B cell (primary cell): ENCODE data around the gene HCK. TPM values are rescaled to one million over a fixed set of nuclear protein-coding genes. Genes with fewer than 3 reads are reported as not detected.

Source experiments
- ATAC-seq: fragments of 200-7000 bp; cut with Tn5 transposase; one replicate; pipeline ENCODE4 v1.10.0; 2021; ENCODE audit warnings: low read depth, mild to moderate bottlenecking, moderate number of reproducible peaks, moderate library complexity
- CTCF ChIA-PET: fragments of 350-600 bp; sonication (Branson Sonifier 250); formaldehyde crosslinking; loops from one replicate; lab custom pipeline; 2021; ENCODE audit warnings: antibody characterized with exemption, inconsistent platforms; lab: Charles Lee
- POLR2A ChIA-PET: fragments of 350-600 bp; sonication (Branson Sonifier 250); formaldehyde crosslinking; loops from one replicate; lab custom pipeline; 2021; ENCODE audit warnings: antibody characterized with exemption; lab: Charles Lee
- DNase-seq: peaks from one replicate; pipeline ENCODE4 v3.0.0; 2013
- H2AFZ ChIP-seq: 2 replicates; pipeline ENCODE4 v1.6.1; 2012; ENCODE audit warnings: mild to moderate bottlenecking, low read depth, low read length; ENCODE audit not compliant: insufficient read depth, poor library complexity, severe bottlenecking
- H3K27ac ChIP-seq, 2 donors: 1 replicate in 1 of 2; 2 replicates in 1 of 2; pipeline ENCODE4 v1.5.1; 2012 to 2013; ENCODE audit warnings: low read length in 2 of 2, mild to moderate bottlenecking in 2 of 2, moderate library complexity in 1 of 2
- H3K27me3 ChIP-seq, 4 experiments: fragments of 200-600 bp in 1 of 4; sonication (generic) in 1 of 4; replicated peaks in 1 of 4; 1 replicate in 2 of 4; 2 replicates in 2 of 4; pipeline versions ENCODE4 v1.6.1 to v1.7.0; 2013 to 2016; ENCODE audit warnings: low read length in 3 of 4, mild to moderate bottlenecking in 2 of 4, mixed read lengths in 1 of 4, moderate library complexity in 1 of 4; ENCODE audit not compliant: insufficient read depth in 4 of 4, control insufficient read depth in 3 of 4; ENCODE audit errors: control extremely low read depth in 1 of 4
- H3K36me3 ChIP-seq, 2 experiments: replicated peaks in 1 of 2; 1 replicate in 1 of 2; 2 replicates in 1 of 2; pipeline versions ENCODE4 v1.6.1 to v1.7.1; 2013; ENCODE audit warnings: low read length in 1 of 2; ENCODE audit not compliant: insufficient read depth in 2 of 2, control insufficient read depth in 1 of 2; ENCODE audit errors: control extremely low read depth in 1 of 2, extremely low read depth in 1 of 2
- H3K4me1 ChIP-seq, 2 donors: fragments of 200-600 bp in 1 of 2; sonication (generic) in 1 of 2; 1 replicate in 1 of 2; 2 replicates in 1 of 2; pipeline versions ENCODE4 v1.5.1 to v1.6.1; 2013 to 2017; ENCODE audit warnings: low read length in 2 of 2; ENCODE audit not compliant: control insufficient read depth in 2 of 2, insufficient read depth in 2 of 2
- H3K4me2 ChIP-seq: replicated peaks from 2 replicates; pipeline ENCODE3; 2012; ENCODE audit warnings: mild to moderate bottlenecking, low read depth, low read length; ENCODE audit not compliant: poor library complexity, severe bottlenecking
- H3K4me3 ChIP-seq, 5 experiments: fragments of 200-600 bp in 1 of 5; sonication (generic) in 1 of 5; 1 replicate in 3 of 5; 2 replicates in 2 of 5; pipeline versions ENCODE4 v1.5.1 to v1.7.0; 2011 to 2016; ENCODE audit warnings: low read length in 4 of 5, mild to moderate bottlenecking in 4 of 5, low read depth in 2 of 5, control low read depth in 1 of 5, moderate library complexity in 1 of 5; ENCODE audit not compliant: insufficient read depth in 1 of 5; ENCODE audit errors: control extremely low read depth in 1 of 5, extremely low read depth in 1 of 5
- H3K79me2 ChIP-seq: fragments of 200-600 bp; sonication (generic); one replicate; pipeline ENCODE4 v1.6.0; 2016; ENCODE audit warnings: low read length; ENCODE audit not compliant: control insufficient read depth, insufficient read depth
- H3K9ac ChIP-seq: fragments of 200-600 bp; sonication (generic); 2 replicates; pipeline ENCODE4 v1.6.1; 2017; ENCODE audit warnings: mild to moderate bottlenecking, low read length, moderate library complexity
- H3K9me3 ChIP-seq, 3 donors: one replicate each; pipeline versions ENCODE4 v1.6.1 to v1.7.1; 2013; ENCODE audit warnings: low read length in 2 of 3; ENCODE audit not compliant: control insufficient read depth in 2 of 3, insufficient read depth in 1 of 3; ENCODE audit errors: control extremely low read depth in 1 of 3
- H4K20me1 ChIP-seq: 2 replicates; pipeline ENCODE4 v1.6.0; 2012; ENCODE audit warnings: mild to moderate bottlenecking, low read length; ENCODE audit not compliant: insufficient read depth, control insufficient read depth, poor library complexity, severe bottlenecking
- H3K27ac Mint-ChIP-seq: one replicate; pipeline ENCODE4 v1.8.0; 2021; ENCODE audit warnings: mixed read lengths
- H3K27me3 Mint-ChIP-seq: one replicate; pipeline ENCODE4 v1.8.0; 2021; ENCODE audit warnings: mixed read lengths
- H3K4me1 Mint-ChIP-seq: one replicate; pipeline ENCODE4 v1.8.0; 2021; ENCODE audit warnings: mixed read lengths
- H3K4me3 Mint-ChIP-seq: one replicate; pipeline ENCODE4 v1.8.0; 2021; ENCODE audit warnings: mixed read lengths
- H3K9me3 Mint-ChIP-seq: one replicate; pipeline ENCODE4 v1.8.0; 2022; ENCODE audit warnings: mixed read lengths; ENCODE audit not compliant: insufficient read depth
- EZH2 ChIP-seq: IDR thresholded peaks from 2 replicates; pipeline ENCODE4 v1.6.1; 2012; ENCODE audit warnings: borderline replicate concordance, low read depth, mild to moderate bottlenecking, moderate library complexity, low read length; ENCODE audit not compliant: insufficient read depth, poor library complexity, severe bottlenecking
- WGBS: methylation state at CpG from one replicate; pipeline ENCODE4 v1.1.5; 2013; ENCODE audit warnings: missing lambda C conversion rate; ENCODE audit not compliant: insufficient coverage; 5-methylcytosine and 5-hydroxymethylcytosine counted together
- intact Hi-C: fragments of 100-400 bp; cut with micrococcal nuclease; formaldehyde crosslinking; loops from one replicate; pipeline ENCODE4 v1.10.0; 2022
- polyA plus RNA-seq: library from polyadenylated mRNA; depleted of rRNA; stranded (reverse); fragments of >200 nt; gene quantifications from 2 replicates; pipeline ENCODE4 v1.2.3, GENCODE V29; 2012
- total RNA-seq, 2 donors: library from RNA; stranded (reverse); fragments of 120-200 nt in 1 of 2; gene quantifications; 1 replicate in 1 of 2; 2 replicates in 1 of 2; pipeline versions ENCODE4 v1.2.3 to v1.2.4, GENCODE V29; 2013 to 2022
- TF ChIP-seq, protein P1 (sequence below): fragments of 200-600 bp; IDR thresholded peaks from one replicate; pipeline ENCODE4 v1.8.0; 2022; ENCODE audit warnings: antibody characterized with exemption, mild to moderate bottlenecking

Gene HCK
- total and polyA plus RNA-seq, 2 donors (not counting 1 experiment from before 2014, with no cell fraction given) = 33.3 to 48.6 TPM

DNA sequence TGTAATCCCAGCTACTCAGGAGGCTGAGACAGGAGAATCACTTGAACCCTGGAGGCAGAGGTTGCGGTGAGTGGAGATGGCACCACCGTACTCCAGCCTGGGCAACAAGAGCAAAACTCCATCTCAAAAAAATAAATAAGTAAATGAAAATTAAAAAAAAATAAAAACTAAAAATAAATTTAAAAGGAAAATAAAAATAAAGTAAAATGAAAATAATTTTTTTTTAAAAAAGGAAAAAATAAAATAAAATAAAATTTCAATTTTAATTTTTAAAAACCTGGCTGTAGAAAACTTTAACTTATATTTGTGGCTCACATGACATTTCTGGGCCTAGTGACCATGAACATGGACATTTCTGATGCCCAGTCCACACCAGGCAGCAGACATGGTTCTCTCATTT lies 16.1 kb downstream of the HCK start:
- H3K79me2 ChIP-seq = peaks cover 9% of the 10 kb centered on the region
- no peak overlapping the region for H3K27ac Mint-ChIP-seq
- no peak overlapping the region for H2AFZ ChIP-seq
- no peaks in the 10 kb centered on the region for H3K27me3 ChIP-seq
- ChIA-PET CTCF (no interaction called here), POLR2A (no interaction called here)
- H3K4me1 ChIP-seq = peaks cover 14 to 31% of the 10 kb centered on the region in 2 donors
- no peak for TF ChIP-seq EZH2
- TF ChIP-seq, protein P1, sequence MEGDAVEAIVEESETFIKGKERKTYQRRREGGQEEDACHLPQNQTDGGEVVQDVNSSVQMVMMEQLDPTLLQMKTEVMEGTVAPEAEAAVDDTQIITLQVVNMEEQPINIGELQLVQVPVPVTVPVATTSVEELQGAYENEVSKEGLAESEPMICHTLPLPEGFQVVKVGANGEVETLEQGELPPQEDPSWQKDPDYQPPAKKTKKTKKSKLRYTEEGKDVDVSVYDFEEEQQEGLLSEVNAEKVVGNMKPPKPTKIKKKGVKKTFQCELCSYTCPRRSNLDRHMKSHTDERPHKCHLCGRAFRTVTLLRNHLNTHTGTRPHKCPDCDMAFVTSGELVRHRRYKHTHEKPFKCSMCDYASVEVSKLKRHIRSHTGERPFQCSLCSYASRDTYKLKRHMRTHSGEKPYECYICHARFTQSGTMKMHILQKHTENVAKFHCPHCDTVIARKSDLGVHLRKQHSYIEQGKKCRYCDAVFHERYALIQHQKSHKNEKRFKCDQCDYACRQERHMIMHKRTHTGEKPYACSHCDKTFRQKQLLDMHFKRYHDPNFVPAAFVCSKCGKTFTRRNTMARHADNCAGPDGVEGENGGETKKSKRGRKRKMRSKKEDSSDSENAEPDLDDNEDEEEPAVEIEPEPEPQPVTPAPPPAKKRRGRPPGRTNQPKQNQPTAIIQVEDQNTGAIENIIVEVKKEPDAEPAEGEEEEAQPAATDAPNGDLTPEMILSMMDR = no peak
- no peak overlapping the region for H3K4me3 Mint-ChIP-seq
- intact Hi-C loops = no loop called here
- no peaks in the 10 kb centered on the region for H3K9me3 ChIP-seq
- H3K27me3 Mint-ChIP-seq = no peaks in the 10 kb centered on the region
- H3K27ac ChIP-seq = no peak overlapping the region
- H4K20me1 ChIP-seq = no peaks in the 10 kb centered on the region
- WGBS = no CpG with 5 or more reads among the region's 2 CpGs
- no peak overlapping the region for H3K9ac ChIP-seq
- H3K4me1 Mint-ChIP-seq = peaks cover 41% of the 10 kb centered on the region
- H3K4me3 ChIP-seq = no peak overlapping the region
- H3K9me3 Mint-ChIP-seq = no peaks in the 10 kb centered on the region
- DNase-seq (no peak), ATAC-seq (no peak)
- H3K4me2 ChIP-seq = no peak overlapping the region
- H3K36me3 ChIP-seq = peaks cover 1 to 11% of the 10 kb centered on the region in 2 experiments

DNA sequence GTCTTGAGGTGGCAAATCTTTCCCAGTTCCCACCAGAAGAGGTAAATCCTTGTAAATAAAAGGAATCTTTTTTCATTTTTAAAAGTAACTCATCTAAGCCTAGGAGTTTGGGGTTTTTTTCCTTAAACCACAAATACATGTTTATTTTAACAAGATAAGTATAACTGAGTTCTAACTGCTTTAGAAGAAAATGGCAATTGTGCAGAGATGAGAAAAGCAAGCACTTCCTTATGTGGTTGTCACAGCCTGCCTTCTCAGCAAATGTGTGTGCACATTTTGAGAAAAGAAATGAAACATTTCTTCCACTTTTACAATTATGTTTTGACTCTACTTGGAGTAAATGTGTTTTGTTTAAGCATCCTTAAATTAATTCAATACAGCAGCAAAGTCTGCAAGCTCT lies 17.7 kb downstream of the HCK start:
- Histone ChIP-seq H4K20me1 (no peaks in the 10 kb centered on the region), H3K27me3 (no peaks in the 10 kb centered on the region), H3K4me1 (peaks cover 13 to 27% of the 10 kb centered on the region in 2 donors), H3K79me2 (peaks cover 9% of the 10 kb centered on the region), H3K9me3 (no peaks in the 10 kb centered on the region), H3K4me2 (no peak overlapping the region), H3K27ac (no peak overlapping the region), H3K36me3 (peaks cover 3 to 25% of the 10 kb centered on the region in 2 experiments), H2AFZ (no peak overlapping the region), H3K9ac (no peak overlapping the region), H3K4me3 (no peak overlapping the region)
- ATAC-seq = no peak
- ChIA-PET POLR2A (no interaction called here), CTCF (interaction anchor here (1.0 to 1.3 kb wide), 2 partner anchors 21 to 39 kb away, joined by 3 read pairs; no protein-coding TSS in a partner anchor)
- TF ChIP-seq, protein P1 = no peak
- no peak for TF ChIP-seq EZH2
- no peak for DNase-seq
- Mint-ChIP-seq H3K27me3 (no peaks in the 10 kb centered on the region), H3K4me3 (no peak overlapping the region), H3K27ac (no peak overlapping the region), H3K9me3 (no peaks in the 10 kb centered on the region), H3K4me1 (peaks cover 36% of the 10 kb centered on the region)
- intact Hi-C loops = no loop called here
